OCI-LY3 (cell line): Measurements from ENCODE around the gene ESR1.

Experiments used
- H2AFZ ChIP-seq: fragments of 200-600, 300-600 bp; shearing (Covaris generic); 2 replicates; pipeline ENCODE4 v1.6.0; 2014; ENCODE audit warnings: antibody characterized with exemption, low read depth, low read length
- H3K27ac ChIP-seq: fragments of 200-600, 300-600 bp; sonication (generic); 2 replicates; pipeline ENCODE4 v1.5.1; 2014; ENCODE audit warnings: mild to moderate bottlenecking, low read length, moderate library complexity, mixed read lengths
- H3K27me3 ChIP-seq: fragments of 200-600, 300-600 bp; sonication (generic); 2 replicates; pipeline ENCODE4 v1.6.1; 2014; ENCODE audit warnings: low read depth, low read length, mixed read lengths
- H3K36me3 ChIP-seq: fragments of 200-600, 300-600 bp; sonication (generic); replicated peaks from 2 replicates; pipeline ENCODE3; 2014; ENCODE audit warnings: low read depth, low read length, mixed read lengths
- H3K4me1 ChIP-seq: fragments of 300-600, 200-600 bp; sonication (generic); 2 replicates; pipeline ENCODE4 v1.6.1; 2014; ENCODE audit warnings: low read length, mixed read lengths
- H3K4me2 ChIP-seq: fragments of 200-600, 300-600 bp; sonication (generic); 2 replicates; pipeline ENCODE4 v1.6.1; 2014; ENCODE audit warnings: low read length, mixed read lengths
- H3K4me3 ChIP-seq: fragments of 300-600, 200-600 bp; sonication (generic); 2 replicates; pipeline ENCODE4 v1.5.1; 2014; ENCODE audit warnings: antibody characterized with exemption, mild to moderate bottlenecking, low read length, moderate library complexity
- H3K79me2 ChIP-seq: fragments of 300-600, 200-600 bp; shearing (Covaris generic); 2 replicates; pipeline ENCODE4 v1.6.1; 2014; ENCODE audit warnings: mild to moderate bottlenecking, low read length, mixed read lengths
- H3K9ac ChIP-seq: fragments of 300-600, 200-600 bp; shearing (Covaris generic); 2 replicates; pipeline ENCODE4 v1.6.0; 2014; ENCODE audit warnings: mild to moderate bottlenecking, low read length, moderate library complexity
- H3K9me3 ChIP-seq: fragments of 200-600, 300-600 bp; shearing (Covaris generic); 2 replicates; pipeline ENCODE4 v1.6.1; 2014; ENCODE audit warnings: low read length, mixed read lengths; ENCODE audit not compliant: insufficient read depth
- H4K20me1 ChIP-seq: fragments of 200-600, 300-600 bp; sonication (generic); 2 replicates; pipeline ENCODE4 v1.6.1; 2016; ENCODE audit warnings: low read length, mixed read lengths; ENCODE audit not compliant: insufficient read depth
- EZH2phosphoT487 ChIP-seq: fragments of 200-600 bp; shearing (Covaris generic); IDR thresholded peaks from 2 replicates; pipeline ENCODE4 v1.6.1; 2018; ENCODE audit warnings: antibody characterized with exemption, mixed run types, low read depth
- TF ChIP-seq, protein P1 (sequence below): fragments of 200-600, 300-600 bp; sonication (generic); IDR thresholded peaks from 2 replicates; pipeline ENCODE4 v1.5.1; 2014; ENCODE audit warnings: antibody characterized with exemption, low read length, low read depth

ESR1 gene

DNA sequence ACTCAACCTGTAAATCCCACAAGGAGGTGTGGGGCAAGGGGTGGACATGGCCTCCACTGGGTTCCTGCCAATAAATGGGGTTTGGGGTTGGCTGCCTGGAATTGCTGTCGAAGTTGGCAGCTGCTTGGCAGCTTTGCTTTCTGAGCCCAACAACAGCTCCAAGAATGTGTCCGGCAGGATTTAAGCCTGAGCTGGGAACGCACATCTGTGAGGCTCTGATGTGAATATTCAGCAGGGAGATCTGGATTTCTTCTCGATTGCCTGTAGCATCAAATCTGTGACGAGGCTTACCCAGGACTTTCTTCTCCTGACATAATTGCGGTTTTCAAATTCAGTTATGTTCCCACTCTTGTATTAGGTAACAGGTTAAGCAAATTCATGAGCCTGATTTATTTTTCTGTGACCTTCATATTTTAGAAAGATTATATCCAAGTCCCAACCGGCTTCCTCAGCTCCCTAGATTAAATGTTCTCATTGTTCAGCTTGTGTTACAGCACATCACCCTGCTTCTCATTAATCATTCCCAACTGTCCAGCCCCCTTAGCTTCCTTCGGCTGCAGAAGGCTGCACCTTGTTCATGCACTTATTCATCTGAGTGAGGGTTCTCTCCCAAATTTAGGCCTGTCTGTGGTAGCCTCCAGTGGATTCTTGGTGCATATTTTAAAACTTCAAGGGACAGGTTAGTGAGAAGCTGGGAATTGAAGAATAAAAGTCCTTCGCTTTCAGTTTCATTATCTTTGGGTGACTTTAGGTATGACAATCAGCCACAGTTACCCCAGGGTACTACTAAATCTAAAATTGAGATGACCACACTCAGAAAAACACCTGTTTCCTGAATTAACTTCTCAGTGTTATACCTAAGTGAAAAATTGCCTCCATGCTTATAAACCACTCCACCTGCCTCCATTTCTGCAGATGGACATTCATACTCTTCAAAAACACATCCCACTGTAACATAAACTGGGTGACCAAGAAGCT lies 310.0 kb downstream of the ESR1 start:
- TF ChIP-seq, protein P1, sequence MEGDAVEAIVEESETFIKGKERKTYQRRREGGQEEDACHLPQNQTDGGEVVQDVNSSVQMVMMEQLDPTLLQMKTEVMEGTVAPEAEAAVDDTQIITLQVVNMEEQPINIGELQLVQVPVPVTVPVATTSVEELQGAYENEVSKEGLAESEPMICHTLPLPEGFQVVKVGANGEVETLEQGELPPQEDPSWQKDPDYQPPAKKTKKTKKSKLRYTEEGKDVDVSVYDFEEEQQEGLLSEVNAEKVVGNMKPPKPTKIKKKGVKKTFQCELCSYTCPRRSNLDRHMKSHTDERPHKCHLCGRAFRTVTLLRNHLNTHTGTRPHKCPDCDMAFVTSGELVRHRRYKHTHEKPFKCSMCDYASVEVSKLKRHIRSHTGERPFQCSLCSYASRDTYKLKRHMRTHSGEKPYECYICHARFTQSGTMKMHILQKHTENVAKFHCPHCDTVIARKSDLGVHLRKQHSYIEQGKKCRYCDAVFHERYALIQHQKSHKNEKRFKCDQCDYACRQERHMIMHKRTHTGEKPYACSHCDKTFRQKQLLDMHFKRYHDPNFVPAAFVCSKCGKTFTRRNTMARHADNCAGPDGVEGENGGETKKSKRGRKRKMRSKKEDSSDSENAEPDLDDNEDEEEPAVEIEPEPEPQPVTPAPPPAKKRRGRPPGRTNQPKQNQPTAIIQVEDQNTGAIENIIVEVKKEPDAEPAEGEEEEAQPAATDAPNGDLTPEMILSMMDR = no peak
- no peak for TF ChIP-seq EZH2phosphoT487
- no peak overlapping the region for H3K27ac ChIP-seq
- H4K20me1 ChIP-seq = no peaks in the 10 kb centered on the region
- H3K9me3 ChIP-seq = no peaks in the 10 kb centered on the region
- H3K4me3 ChIP-seq = no peak overlapping the region
- H3K4me1 ChIP-seq = peaks cover 20% of the 10 kb centered on the region
- no peak overlapping the region for H2AFZ ChIP-seq
- H3K36me3 ChIP-seq = no peaks in the 10 kb centered on the region
- no peaks in the 10 kb centered on the region for H3K27me3 ChIP-seq
- no peak overlapping the region for H3K9ac ChIP-seq
- no peak overlapping the region for H3K4me2 ChIP-seq
- no peaks in the 10 kb centered on the region for H3K79me2 ChIP-seq

DNA sequence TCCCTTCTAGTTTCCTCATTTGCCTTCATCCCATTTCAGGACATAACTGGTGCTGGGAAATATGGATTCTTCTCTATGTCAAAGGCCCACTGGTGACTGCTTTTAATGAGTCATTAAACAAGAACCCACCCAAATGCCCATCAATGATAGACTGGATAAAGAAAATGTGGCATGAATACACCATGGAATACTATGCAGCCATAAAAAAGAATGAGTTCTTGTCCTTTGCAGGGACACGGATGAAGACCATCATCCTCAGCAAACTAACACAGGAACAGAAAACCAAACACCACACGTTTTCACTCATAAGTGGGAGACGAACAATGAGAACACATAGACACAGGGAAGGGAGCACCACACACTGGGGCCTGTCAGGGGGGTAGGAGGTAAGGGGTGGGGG lies 310.7 kb downstream of the ESR1 start:
- Histone ChIP-seq H3K27ac (no peak overlapping the region), H3K27me3 (no peaks in the 10 kb centered on the region), H3K4me1 (peaks cover 13% of the 10 kb centered on the region), H3K79me2 (no peaks in the 10 kb centered on the region), H2AFZ (no peak overlapping the region), H4K20me1 (no peaks in the 10 kb centered on the region), H3K9ac (no peak overlapping the region), H3K4me3 (no peak overlapping the region), H3K9me3 (no peaks in the 10 kb centered on the region), H3K4me2 (no peak overlapping the region), H3K36me3 (no peaks in the 10 kb centered on the region)
- TF ChIP-seq, protein P1 = no peak

DNA sequence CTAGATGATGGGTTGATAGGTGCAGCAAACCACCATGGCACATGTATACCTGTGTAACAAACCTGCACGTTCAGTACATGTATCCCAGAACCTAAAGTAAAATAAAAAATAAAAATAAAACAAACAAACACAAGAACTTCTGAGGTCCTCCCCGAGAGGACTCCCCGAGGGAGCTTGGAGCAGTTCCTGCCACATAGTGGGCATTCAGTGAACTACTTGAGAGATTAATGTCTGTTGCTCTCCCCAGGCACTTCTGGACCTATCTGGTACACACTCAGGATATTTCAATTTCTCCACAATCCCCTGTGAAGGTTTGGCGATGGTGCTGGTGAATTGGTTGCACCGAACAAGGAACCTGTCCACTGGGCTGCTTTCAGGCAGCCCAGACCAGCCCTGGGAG lies 311.2 kb downstream of the ESR1 start:
- Histone ChIP-seq H3K4me3 (no peak overlapping the region), H3K36me3 (no peaks in the 10 kb centered on the region)
- TF ChIP-seq, protein P1 = no peak
- TF ChIP-seq EZH2phosphoT487 = no peak

DNA sequence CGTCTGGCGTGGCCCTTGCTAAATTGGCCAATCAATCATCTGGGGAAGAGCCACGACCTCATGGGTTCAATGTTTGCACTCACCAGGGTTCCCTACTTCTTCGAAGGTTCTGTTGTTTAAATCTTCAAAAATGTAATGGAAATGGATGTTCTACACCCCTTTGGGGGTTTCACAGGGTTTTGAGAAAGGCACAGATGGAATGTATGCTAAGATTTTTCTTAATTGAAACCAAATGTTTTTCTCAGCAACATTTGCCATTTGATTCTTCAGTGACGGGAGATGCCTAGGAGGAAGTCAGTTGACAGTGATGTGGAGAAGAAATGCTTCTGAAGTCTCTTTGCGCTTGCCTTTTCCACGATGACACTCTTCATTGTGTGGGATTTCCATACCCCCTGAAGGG lies 312.3 kb downstream of the ESR1 start:
- H3K9me3 ChIP-seq = no peaks in the 10 kb centered on the region
- H3K4me3 ChIP-seq = no peak overlapping the region
- no peaks in the 10 kb centered on the region for H3K27me3 ChIP-seq
- no peak overlapping the region for H2AFZ ChIP-seq
- no peaks in the 10 kb centered on the region for H3K36me3 ChIP-seq
- H3K4me2 ChIP-seq = no peak overlapping the region
- TF ChIP-seq, protein P1 = no peak
- no peaks in the 10 kb centered on the region for H4K20me1 ChIP-seq
- no peak overlapping the region for H3K9ac ChIP-seq
- H3K27ac ChIP-seq = no peak overlapping the region
- peaks cover 19% of the 10 kb centered on the region for H3K4me1 ChIP-seq
- no peaks in the 10 kb centered on the region for H3K79me2 ChIP-seq

More for the DNA sequence above, 311.2 kb downstream of the ESR1 start:
- Histone ChIP-seq H3K4me2 (no peak overlapping the region), H3K27me3 (no peaks in the 10 kb centered on the region), H3K79me2 (no peaks in the 10 kb centered on the region), H3K27ac (no peak overlapping the region), H2AFZ (no peak overlapping the region), H3K9ac (no peak overlapping the region), H4K20me1 (no peaks in the 10 kb centered on the region), H3K9me3 (no peaks in the 10 kb centered on the region), H3K4me1 (peaks cover 12% of the 10 kb centered on the region)
